Cardiac fibroblast (primary cell): Measurements from ENCODE around the gene CLEC16A.
A peak's percentile ranks its signal among the peaks of the same experiment; 100 is the strongest.

Experiments used
- DNase-seq, 2 donors: peaks; one replicate each; pipeline versions ENCODE4 v3.0.0 to v3.0.0-alpha.2; 2010; ENCODE audit warnings: low read depth in 2 of 2
- H3K4me3 ChIP-seq, 2 donors: replicated peaks in 1 of 2; 1 replicate in 1 of 2; 2 replicates in 1 of 2; pipeline ENCODE4 v1.5.1; 2011; ENCODE audit warnings: low read depth in 2 of 2, low read length in 2 of 2, mild to moderate bottlenecking in 2 of 2, moderate library complexity in 1 of 2
- CTCF ChIP-seq: IDR thresholded peaks from one replicate; pipeline ENCODE4 v1.5.1; 2011; ENCODE audit warnings: low read depth, mild to moderate bottlenecking, low read length, inconsistent platforms

Gene CLEC16A

GRCh38 chr16:11130978-11131665 is 186.8 kb downstream of the CLEC16A start:
- no peak for DNase-seq
- TF ChIP-seq CTCF, result no peak
- no peak overlapping the region for H3K4me3 ChIP-seq

GRCh38 chr16:11131706-11132105 is 187.3 kb downstream of the CLEC16A start:
- TF ChIP-seq CTCF, result no peak
- no peak overlapping the region for H3K4me3 ChIP-seq
- DNase-seq, result no peak

GRCh38 chr16:11133344-11133943 is 189.1 kb downstream of the CLEC16A start:
- H3K4me3 ChIP-seq, result no peak overlapping the region
- no peak for TF ChIP-seq CTCF
- DNase-seq, result peak; percentile 93 to 97

- TF ChIP-seq CTCF, result no peak
- no peak overlapping the region for H3K4me3 ChIP-seq
- peak in 1 of 2 donors; percentile 21 for DNase-seq
Measured at GRCh38 chr16:11134722-11135463, 190.5 kb downstream of the CLEC16A start.

- TF ChIP-seq CTCF, result no peak
- peak; percentile 52 to 61 for DNase-seq
- no peak overlapping the region for H3K4me3 ChIP-seq
Measured at GRCh38 chr16:11135464-11135973, 191.2 kb downstream of the CLEC16A start.

- no peak overlapping the region for H3K4me3 ChIP-seq
- peak; percentile 55 for DNase-seq
- TF ChIP-seq CTCF, result no peak
Measured at GRCh38 chr16:11136600-11136999, 192.2 kb downstream of the CLEC16A start.
